GM21717 (cell line): ENCODE data around the gene LDAH.
"Not testable (repeated sequence)": the region's sequence is repeated elsewhere in the genome, so short reads cannot be mapped to it uniquely, and the experiment has no call there.

ENCODE experiments used
- ATAC-seq: cut with Tn5 transposase; IDR thresholded peaks from one replicate; pipeline ENCODE4 v1.9.1; 2021; ENCODE audit warnings: mild to moderate bottlenecking, moderate library complexity; ENCODE audit not compliant: unreplicated experiment

LDAH gene

GRCh38 chr2:20725782-20726181 is 97.1 kb downstream of the LDAH start:
- no peak for ATAC-seq

DNA sequence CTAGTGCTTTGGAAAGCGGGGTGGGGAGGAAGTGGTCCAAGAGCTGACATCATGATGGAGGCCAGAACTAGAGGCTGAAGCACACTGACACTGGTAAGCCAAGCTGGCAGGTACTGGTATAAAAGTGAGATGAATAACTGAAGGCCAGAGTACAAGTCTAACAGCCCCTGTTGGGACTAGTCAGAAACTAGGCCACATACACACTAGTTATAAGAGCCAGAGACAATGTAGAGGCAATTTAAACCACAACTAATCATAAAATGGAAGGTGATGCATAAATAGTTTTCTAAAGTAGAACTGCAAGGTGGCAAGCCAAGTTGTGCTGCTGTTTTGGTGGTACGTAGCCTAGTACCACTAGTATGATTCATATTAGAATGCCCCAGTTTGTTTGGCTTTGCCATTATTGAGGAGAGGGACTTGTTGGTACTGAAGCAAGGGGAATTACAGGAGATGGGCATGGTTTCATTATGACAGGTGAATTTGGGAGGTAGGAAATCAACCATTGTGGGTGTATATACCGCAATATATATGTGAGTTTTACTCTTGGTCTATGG is 98.3 kb downstream of the LDAH start:
- ATAC-seq, result no peak

DNA sequence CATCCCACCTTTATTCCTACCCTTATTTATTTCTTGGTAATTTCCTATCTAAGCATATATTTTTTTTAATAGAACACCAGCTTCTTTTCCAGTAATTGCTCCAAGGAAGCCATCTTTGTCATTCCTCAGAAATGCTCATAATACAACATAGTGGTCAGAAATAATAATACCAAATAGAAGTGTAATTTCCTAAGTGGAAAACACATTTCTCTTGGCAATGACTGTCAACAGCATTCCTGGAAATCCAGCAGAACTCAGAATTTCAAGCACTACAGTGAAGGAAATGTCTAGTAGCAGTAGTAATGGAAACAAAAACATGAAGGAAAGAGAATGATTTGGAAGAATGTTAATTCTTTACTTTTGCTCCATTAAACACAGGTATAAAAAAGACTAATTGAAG is 99.4 kb downstream of the LDAH start:
- no peak for ATAC-seq

- no peak for ATAC-seq
Measured at GRCh38 chr2:20722592-20723240, 100.2 kb downstream of the LDAH start.

DNA sequence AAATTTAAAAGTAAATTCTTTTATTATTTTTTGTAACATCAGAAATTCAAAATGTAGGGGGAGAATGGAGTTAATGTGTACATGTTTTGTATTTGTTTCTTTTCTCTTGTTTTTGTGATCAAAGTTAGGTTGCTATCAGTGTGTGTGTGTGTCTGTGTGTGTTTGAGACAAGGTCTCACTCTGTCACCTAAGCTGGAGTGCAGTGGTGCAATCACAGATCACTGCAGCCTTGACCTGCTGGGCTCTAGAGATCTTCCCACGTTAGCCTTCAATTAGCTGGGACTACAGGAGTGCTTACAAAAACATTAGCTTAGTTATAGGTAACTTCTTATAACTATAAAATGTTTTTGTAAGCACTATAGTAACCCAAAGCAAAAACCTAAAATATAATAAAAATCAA is 105.3 kb downstream of the LDAH start:
- ATAC-seq, result no peak

GRCh38 chr2:20716164-20716563 is 106.7 kb downstream of the LDAH start:
- not testable (repeated sequence) for ATAC-seq

- ATAC-seq, result not testable (repeated sequence)
Measured at GRCh38 chr2:20714412-20714811, 108.5 kb downstream of the LDAH start.

GRCh38 chr2:20713585-20713984 is 109.3 kb downstream of the LDAH start:
- ATAC-seq, result not testable (repeated sequence)

DNA sequence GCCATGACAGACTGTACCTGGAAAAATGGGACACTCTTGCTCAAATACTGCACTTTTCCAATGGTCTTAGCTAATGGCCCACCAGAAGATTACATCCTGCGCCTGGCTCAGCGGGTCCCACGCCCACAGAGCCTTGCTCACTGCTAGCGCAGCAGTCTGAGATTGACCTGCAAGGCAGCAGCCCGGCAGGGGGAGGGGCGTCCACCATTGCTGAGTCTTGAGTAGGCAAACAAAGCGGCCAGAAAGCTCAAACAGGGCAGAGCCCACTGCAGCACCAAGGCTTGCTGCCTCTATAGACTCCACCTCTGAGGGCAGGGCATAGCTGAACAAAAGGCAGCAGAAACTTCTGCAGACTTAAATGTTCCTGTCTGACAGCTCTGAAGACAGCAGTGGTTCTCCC is 111.3 kb downstream of the LDAH start:
- not testable (repeated sequence) for ATAC-seq

- no peak for ATAC-seq
Measured at GRCh38 chr2:20707601-20708000, 115.3 kb downstream of the LDAH start.

DNA sequence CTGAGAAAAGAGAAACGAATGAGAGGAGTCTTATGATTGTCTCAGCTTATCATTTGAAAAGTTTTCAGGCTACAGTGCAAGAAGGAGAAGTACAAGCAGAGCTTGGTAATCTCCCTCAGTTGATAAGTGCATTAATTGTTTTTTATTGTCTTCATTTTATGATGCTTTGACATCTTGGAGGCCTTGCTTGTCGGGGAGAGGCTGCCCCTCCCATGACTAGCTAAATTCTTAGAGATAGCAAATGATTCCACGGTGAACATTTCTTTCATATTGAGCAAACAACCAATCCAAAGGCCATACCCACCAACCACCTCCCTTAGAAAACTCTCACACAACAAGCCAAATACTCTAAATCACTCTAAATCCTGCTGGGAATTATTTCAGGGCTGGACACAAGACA is 116.1 kb downstream of the LDAH start:
- no peak for ATAC-seq

GRCh38 chr2:20706217-20706616 is 116.7 kb downstream of the LDAH start:
- no peak for ATAC-seq

DNA sequence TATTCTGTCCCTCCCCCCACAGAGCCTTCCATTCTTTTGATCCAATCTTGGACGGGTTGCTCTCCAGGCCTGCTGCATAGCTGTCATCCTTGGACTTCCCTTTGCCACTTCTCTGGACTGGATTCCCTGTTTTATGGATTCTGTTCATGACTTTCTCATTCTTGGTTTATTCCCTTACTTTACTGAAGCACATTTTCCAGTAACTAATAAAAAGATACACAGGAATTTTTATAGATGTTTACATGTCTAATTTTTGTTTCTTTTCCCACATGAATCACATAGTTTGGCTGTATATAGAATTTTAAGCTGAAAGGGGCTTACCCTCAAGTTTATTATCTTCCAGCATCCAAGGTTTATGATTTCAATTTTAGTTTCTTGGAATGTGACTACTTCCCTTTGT is 118.0 kb downstream of the LDAH start:
- no peak for ATAC-seq

- ATAC-seq, result no peak
Measured at GRCh38 chr2:20702563-20702962, 120.3 kb downstream of the LDAH start.

DNA sequence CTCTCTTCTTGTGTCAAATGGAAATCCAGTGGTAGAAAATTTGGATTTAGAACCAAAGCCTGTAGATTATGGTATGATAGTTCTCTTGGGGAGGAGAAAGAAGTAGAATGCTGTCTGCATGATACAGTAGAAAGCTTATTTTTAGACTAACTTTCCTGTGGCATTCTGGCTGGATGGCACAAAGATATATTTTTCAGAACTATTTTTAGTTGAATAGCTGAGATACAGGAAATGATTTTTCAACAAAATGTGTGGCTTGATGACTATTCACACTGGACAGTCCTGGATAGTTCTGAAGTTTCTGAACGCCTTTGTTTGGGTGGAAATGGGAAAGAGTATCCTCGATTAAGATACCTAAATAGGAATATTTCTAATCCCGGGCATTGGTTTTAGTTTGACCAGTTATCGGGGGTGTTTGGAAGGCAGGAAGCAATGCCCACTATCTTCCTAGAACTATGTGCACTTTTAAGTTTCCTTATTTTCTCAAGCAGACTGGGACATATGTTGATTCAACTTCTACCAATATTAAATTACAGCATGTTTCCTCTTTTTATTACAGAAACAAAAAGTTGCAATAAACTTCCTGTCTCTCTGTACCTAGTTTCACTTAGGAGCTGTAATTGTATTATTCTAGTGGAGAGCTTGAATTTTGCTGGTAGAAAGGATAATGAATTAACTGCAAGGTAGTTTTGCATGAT is 123.8 kb downstream of the LDAH start:
- ATAC-seq, result peak; percentile 51

DNA sequence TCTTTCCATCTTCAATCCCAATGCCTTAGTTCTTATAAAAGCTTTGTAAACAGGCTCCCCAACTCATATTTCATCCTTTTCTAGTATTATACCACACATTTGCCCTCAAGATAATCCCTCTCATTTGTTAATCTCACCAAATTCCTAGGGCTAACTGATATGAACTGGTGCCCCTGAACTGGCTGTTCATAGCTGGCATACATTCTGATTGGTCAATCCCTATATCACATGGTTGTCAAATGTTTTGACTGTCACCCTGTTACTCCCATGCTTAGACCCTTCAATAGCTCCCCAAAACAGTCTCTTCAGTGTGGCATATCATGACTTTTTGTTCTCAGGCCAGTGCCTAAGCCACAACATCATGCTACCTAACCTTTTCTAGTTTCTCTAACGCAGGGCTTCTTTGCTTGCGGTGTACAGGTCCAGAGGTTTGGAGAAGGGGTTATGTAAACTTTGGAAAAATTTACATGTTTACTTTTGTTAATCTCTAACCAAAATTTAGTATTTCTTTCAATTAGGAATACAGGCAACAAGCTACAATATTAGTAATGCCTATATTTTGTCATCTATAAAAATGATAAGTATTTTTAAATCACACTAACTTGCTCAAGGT is 125.5 kb downstream of the LDAH start:
- no peak for ATAC-seq

DNA sequence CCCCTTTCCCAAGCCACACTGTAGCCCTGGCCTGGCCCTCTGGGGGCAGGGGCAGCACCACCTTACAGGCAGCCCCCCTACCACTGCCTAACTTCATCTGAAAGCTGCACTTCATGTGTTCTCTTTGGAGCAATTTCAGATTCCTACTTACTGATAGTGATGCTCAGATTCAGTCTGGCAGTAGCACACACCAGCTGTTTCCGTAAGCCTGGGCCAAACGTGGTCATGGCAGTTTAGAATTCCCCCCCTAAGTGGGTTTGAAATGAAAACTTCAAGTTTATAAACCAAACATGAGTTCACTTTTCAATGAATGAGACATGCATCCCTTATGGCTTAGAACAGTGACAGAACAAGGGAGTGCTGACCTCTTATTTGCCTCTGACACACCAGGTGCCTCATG is 126.5 kb downstream of the LDAH start:
- ATAC-seq, result no peak

DNA sequence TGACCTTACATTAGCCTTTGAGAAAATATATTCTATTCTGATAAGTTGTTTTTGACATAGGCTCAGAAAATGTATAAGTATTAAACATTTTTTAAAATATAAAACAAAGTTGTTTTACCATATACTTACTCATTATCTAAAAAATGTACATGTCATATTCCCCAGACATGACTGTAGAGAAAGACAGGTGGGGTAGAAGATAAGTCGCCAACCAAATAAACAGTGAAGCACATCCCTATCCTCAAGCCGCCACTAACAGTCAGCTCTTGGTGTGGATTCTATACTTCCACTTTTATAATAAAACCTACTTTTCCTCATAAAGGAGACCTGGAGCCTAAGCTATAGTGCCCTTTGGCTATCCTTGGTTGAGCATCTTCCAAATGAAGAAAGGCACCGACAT is 129.6 kb downstream of the LDAH start:
- no peak for ATAC-seq

GRCh38 chr2:20692081-20692480 is 130.8 kb downstream of the LDAH start:
- no peak for ATAC-seq

- ATAC-seq, result no peak
Measured at GRCh38 chr2:20691076-20691734, 131.7 kb downstream of the LDAH start.

DNA sequence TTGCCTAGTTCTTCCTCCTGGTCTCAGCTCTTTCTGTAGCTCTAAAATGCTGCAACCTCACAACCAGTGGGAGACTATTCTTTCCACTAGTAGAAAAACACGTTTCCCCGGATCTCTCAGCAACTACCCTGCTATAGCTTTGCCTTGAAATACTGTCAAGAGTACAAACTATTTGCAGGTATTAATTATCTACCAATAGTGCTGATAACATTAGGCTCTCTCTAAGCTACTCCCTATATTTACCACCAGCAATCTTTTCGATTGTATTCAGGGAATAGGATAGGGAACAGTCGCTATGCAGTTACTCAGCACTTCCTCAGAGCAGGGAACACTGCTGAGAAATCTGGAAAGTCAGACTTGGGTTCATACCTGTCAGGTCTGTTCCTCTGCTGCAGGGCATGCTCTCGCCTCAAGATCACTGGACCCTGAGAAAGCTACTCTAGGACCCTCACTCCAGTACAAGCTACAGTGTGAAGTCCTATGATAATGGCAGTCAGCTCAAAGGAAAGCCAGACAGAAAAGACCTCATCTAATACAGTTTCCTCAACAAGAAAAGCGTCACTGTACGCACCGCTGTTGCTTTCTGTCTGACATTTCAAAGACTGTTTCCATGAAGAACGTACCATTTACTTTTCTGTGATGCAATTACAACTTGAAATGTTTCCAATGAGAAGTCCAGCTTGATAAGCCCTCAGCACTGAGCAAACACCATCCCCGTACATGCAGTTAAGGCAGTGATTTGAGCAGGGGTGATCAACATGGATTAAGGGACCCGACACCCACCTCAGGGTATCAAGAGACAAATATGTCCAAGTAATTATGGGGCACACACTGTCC is 133.3 kb downstream of the LDAH start:
- no peak for ATAC-seq
